GM18867 (cell line): ENCODE measurements around the gene P2RX1.

ENCODE experiments used
- ATAC-seq: cut with Tn5 transposase; IDR thresholded peaks from one replicate; pipeline ENCODE4 v1.9.1; 2021; ENCODE audit warnings: mild to moderate bottlenecking, moderate library complexity; ENCODE audit not compliant: unreplicated experiment

The P2RX1 gene

DNA sequence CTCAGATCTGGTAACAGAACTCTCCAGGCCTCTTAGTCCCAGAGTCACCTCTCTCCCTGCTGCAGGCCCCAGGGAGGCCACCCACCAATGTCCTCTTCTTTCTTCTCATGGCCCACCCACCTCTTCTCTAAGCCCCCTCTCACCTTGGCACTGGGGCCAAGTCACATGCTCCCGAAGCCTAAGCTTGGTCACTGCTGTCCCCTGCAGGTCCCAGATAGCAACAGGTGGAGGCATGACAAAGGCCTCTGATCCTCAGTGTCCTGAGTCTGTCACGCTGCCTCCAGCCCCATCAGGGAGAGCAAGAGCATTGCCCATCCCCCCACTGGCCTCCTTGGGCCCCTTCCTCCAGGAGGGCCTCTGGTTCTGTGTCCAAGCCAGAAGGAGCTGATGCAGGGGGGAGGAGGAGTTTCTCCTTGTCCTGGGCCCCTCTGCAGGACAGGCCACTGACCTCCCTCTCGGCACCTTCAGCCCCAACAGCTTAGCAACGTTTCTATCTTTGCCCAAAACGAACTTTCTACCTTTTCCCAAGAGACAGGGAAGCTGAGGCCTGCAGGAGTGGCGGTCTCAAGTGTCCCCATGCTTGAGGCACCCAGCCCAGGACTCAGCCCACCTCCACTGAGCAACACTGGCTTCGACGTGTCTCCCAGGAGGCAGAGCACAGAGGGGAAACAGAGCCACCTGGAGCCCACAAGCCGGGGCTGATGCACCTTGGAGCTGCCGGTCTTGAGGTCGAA lies 8.6 kb downstream of the P2RX1 start:
- no peak for ATAC-seq

GRCh38 chr17:3906881-3907280 lies 9.4 kb downstream of the P2RX1 start:
- ATAC-seq = no peak

- no peak for ATAC-seq
Observed at GRCh38 chr17:3905017-3905520, 11.2 kb downstream of the P2RX1 start.

DNA sequence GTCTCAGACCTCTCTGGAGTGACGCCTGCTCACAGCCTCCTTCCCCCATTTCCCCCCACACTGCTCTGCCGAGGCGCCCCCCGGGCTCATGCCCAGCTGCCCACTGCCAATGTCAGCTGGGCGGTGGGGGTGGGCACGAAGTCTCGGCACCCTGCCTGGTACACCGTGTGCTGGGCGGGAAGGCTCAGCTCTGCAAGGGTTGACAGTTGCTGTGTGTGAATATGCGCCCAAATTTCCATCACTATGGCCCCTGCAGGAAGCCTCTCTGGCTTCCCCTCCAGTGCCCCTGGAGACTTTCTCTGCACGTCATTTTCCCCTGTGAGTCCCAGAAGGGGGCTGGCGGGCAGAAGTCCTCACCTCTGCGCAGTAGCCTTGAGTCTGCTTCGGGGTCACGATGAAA lies 11.8 kb downstream of the P2RX1 start:
- no peak for ATAC-seq

- no peak for ATAC-seq
Observed at GRCh38 chr17:3903881-3904290, 12.4 kb downstream of the P2RX1 start.

DNA sequence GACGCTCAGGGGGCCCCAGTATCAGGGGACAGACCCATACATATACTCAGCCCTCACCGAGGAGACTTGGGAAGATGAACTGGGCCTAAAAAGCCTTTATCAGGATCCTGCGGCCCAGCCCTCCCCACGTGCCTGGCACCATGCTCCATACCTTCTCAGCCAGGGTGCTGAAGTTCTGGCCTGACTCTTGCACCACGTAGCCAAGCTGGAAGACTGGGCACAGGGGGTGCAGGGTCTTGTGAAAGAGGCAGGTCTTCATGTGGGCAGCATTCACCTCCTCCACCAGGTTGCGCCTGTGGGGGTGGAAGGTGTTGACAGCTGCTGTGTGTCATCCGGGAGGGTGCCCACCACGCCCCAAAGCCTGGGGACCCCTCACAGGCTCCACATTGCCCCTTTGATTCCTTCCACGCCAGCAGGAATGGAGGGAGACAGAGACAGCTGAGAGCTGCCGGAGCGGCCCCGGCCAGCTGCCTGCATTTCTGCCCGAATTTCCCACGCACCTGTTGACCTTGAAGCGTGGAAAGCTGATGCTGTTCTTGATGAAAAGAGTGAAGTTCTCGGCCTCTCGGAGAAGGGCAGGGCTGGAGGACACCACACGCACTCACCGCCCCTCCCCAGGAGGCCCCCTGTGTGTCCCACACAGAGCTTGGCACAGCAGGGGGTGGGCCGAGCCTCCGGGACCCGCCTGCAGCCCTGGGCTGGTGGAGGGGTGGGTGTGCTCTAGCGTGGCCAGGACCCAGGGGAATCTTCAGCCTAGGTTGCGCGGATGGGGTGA lies 13.0 kb downstream of the P2RX1 start:
- ATAC-seq = no peak

- ATAC-seq = no peak
Observed at GRCh38 chr17:3900646-3901045, 15.6 kb downstream of the P2RX1 start.

DNA sequence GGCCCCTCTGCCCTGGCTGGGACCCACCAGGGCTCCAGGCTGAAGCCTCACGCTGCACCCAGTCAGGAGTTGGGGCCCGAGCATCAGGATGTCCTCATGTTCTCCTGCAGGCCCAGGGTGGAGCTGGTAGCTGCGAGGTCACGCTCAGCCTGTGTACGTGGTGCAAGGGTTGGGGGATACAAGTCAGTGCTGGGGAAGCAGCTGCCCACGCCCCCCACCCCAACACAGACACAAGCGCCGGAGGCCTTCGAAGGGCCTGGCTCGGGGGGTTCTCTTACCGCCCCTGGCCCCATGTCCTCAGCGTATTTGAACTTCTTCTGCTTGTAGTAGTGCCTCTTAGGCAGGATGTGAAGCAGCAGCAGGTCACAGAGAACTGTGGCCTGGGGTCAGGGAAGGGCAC lies 18.5 kb downstream of the P2RX1 start:
- ATAC-seq = no peak

GRCh38 chr17:3896968-3897235 lies 19.4 kb downstream of the P2RX1 start:
- no peak for ATAC-seq

GRCh38 chr17:3896108-3896967 lies 19.9 kb downstream of the P2RX1 start:
- no peak for ATAC-seq

GRCh38 chr17:3895354-3895753 lies 20.9 kb downstream of the P2RX1 start:
- ATAC-seq = no peak

DNA sequence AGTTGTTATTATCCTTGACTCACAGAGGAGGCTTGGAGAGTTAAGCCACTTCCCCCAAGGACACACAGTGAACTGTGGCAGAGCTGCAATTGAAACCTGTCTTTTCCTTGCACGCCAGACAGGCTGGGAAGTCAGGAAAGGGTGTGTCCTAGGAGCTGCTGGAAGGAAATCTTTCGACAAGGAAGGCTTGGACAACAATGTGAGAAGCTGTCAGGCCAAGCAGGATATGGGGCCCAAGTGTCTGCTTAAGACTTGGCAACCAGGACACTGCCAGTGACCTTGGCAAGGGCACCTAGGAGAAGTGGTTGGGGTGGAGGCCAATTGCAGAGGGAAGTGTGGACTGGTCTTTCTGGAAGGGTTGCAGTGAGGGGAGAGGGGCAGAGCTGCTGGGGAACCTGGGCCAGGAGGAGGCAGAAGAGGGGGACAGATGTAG lies 21.3 kb downstream of the P2RX1 start:
- ATAC-seq = no peak

- no peak for ATAC-seq
Observed at GRCh38 chr17:3894188-3894587, 22.1 kb downstream of the P2RX1 start.

GRCh38 chr17:3893720-3894116 lies 22.5 kb downstream of the P2RX1 start:
- no peak for ATAC-seq

DNA sequence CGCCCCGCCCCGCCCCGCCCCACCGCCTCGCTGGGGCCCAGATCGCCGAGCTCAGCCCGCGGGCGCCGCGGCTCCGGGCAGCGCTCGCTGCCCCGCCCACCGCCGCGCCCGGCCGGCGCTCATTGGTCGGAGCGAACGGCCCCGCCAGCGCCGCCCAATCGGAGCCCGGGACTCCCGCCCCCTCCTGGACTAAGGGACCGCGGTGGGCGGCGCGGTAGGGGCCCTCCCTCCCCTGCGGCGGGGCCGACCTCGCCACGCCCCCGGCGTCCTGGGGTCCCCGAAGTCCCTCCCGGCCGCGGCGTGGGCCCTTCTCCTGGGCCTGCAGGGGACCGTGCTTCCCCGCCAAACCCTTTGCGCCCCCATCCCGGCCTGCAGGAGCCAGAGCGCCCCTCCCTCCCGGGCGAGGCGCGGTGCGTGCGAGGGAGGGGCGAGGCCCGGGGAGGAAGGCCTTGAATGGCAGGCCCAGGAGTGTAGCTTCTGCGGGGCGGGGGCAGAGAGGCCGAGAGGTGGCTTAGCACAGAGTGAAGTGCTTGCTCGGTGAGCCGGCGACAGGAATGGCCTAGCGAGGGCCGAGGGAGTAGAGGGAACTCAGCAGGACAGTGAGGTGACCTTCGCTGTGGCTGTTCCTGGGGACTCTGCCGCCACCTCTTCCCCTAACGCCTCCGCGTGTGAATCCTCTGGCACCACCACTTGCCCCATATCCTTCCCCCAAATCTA lies 23.1 kb downstream of the P2RX1 start, which contains the start of gene CAMKK1:
Gene CAMKK1, minus strand, starts transcription at position 51 of the 717 bp plus-strand sequence. CDS start 7,366 bp downstream, outside the sequence.
- peak; percentile 85 for ATAC-seq

GRCh38 chr17:3892095-3892998 lies 23.9 kb downstream of the P2RX1 start:
- ATAC-seq = peak; percentile 18

DNA sequence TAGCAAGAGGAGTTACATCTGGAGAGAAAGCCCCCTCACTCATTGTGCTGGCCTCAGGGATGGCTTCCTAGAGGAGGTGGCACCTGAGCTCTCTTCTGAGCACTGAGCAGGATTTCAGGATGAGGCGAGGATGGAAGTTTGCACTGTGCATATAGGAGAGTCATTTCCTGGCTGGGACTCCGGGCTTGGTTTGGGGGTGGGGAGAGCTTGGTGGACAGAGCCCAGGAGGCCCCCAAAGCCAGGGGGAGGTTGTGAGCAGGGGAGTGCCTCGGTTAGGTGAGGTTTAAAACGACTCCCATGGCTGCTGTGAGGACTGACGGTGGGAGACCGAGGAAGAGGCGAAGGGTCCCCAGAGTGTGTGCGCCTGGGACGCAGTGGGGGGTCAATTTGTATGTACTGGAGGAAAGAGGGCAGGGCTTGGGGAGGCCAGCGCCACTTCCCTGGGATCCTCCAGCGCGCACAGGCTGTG lies 24.6 kb downstream of the P2RX1 start:
- ATAC-seq = no peak

GRCh38 chr17:3890878-3891219 lies 25.4 kb downstream of the P2RX1 start:
- no peak for ATAC-seq

- ATAC-seq = no peak
Observed at GRCh38 chr17:3890082-3890877, 26.0 kb downstream of the P2RX1 start.
